Esophagus (tissue), 2 donors: ENCODE measurements around the gene KCNH3. TPM values are rescaled to one million over a fixed set of nuclear protein-coding genes. Genes with fewer than 3 reads are reported as not detected.

Experiments
- H3K27ac ChIP-seq, 2 donors: one replicate each; pipeline ENCODE4 v1.5.1; 2013; ENCODE audit warnings: low read depth in 2 of 2, mild to moderate bottlenecking in 2 of 2, inconsistent platforms in 1 of 2, low read length in 1 of 2, moderate library complexity in 1 of 2
- H3K27me3 ChIP-seq, 2 donors: one replicate each; pipeline ENCODE4 v1.6.1; 2013; ENCODE audit warnings: low read length in 2 of 2, control low read depth in 1 of 2, mild to moderate bottlenecking in 1 of 2; ENCODE audit not compliant: insufficient read depth in 2 of 2, control insufficient read depth in 1 of 2
- H3K36me3 ChIP-seq, 2 donors: one replicate each; pipeline ENCODE4 v1.6.1; 2013; ENCODE audit warnings: low read length in 1 of 2; ENCODE audit not compliant: control insufficient read depth in 2 of 2, insufficient read depth in 2 of 2
- H3K4me1 ChIP-seq, 2 donors: one replicate each; pipeline ENCODE4 v1.6.1; 2013; ENCODE audit warnings: low read length in 1 of 2; ENCODE audit not compliant: control insufficient read depth in 2 of 2, insufficient read depth in 2 of 2
- H3K4me3 ChIP-seq, 2 donors: one replicate each; pipeline ENCODE4 v1.5.1; 2013; ENCODE audit warnings: low read length in 2 of 2, mild to moderate bottlenecking in 2 of 2, low read depth in 1 of 2, moderate library complexity in 1 of 2
- H3K9me3 ChIP-seq, 2 donors: one replicate each; pipeline ENCODE4 v1.6.1; 2013; ENCODE audit warnings: mild to moderate bottlenecking in 2 of 2, low read depth in 1 of 2, low read length in 1 of 2, moderate library complexity in 1 of 2; ENCODE audit not compliant: control insufficient read depth in 2 of 2, insufficient read depth in 1 of 2
- WGBS, 2 donors: extraction: QIAGEN DNeasy Blood & Tissue Kit; methylation state at CpG; one replicate each; pipeline ENCODE4 v1.1.7; 2013; 5-methylcytosine and 5-hydroxymethylcytosine counted together
- polyA plus RNA-seq, 2 donors: library from polyadenylated mRNA; stranded (reverse); fragments of 200-250 nt; gene quantifications; one replicate each; pipeline ENCODE4 v1.2.3, GENCODE V29; 2013
- donor health status: healthy with polysubstance abuse.
- donor health status: Bipolar disorder and iron deficiency.

Gene KCNH3
- polyA plus RNA-seq, 2 donors, result 0.07 to 0.24 TPM

- 40 to 44% methylated on average over 4 of the region's 4 CpGs for WGBS, 2 donors
- H3K27me3 ChIP-seq, result no peaks in the 10 kb centered on the region
- no peak overlapping the region for H3K4me3 ChIP-seq
- H3K4me1 ChIP-seq, result peaks cover 3% of the 10 kb centered on the region in 2 donors
- H3K27ac ChIP-seq, result no peak overlapping the region
- no peaks in the 10 kb centered on the region for H3K9me3 ChIP-seq
- H3K36me3 ChIP-seq, result peaks cover 0 to 4% of the 10 kb centered on the region in 2 donors
Observed at GRCh38 chr12:49582850-49583249, 44.0 kb downstream of the KCNH3 start.

- Histone ChIP-seq H3K36me3 (peaks cover 0 to 3% of the 10 kb centered on the region in 2 donors), H3K4me1 (peaks cover 3% of the 10 kb centered on the region in 2 donors), H3K27me3 (no peaks in the 10 kb centered on the region), H3K27ac (no peak overlapping the region), H3K9me3 (no peaks in the 10 kb centered on the region), H3K4me3 (no peak overlapping the region)
- 64 to 76% methylated on average over 13 of the region's 13 CpGs for WGBS, 2 donors
Observed at GRCh38 chr12:49583366-49584094, 44.7 kb downstream of the KCNH3 start.

GRCh38 chr12:49584591-49584990 lies 45.8 kb downstream of the KCNH3 start:
- H3K4me1 ChIP-seq, result peaks cover 0 to 3% of the 10 kb centered on the region in 2 donors
- H3K36me3 ChIP-seq, result peaks cover 0 to 3% of the 10 kb centered on the region in 2 donors
- no peaks in the 10 kb centered on the region for H3K27me3 ChIP-seq
- no peaks in the 10 kb centered on the region for H3K9me3 ChIP-seq
- no peak overlapping the region for H3K4me3 ChIP-seq
- WGBS, 2 donors, result 82 to 84% methylated on average over 7 of the region's 7 CpGs
- no peak overlapping the region for H3K27ac ChIP-seq

- Histone ChIP-seq H3K36me3 (peaks cover 0 to 3% of the 10 kb centered on the region in 2 donors), H3K4me1 (peaks cover 0 to 3% of the 10 kb centered on the region in 2 donors), H3K9me3 (no peaks in the 10 kb centered on the region), H3K27ac (no peak overlapping the region), H3K27me3 (no peaks in the 10 kb centered on the region), H3K4me3 (no peak overlapping the region)
- WGBS, 2 donors, result 85 to 88% methylated on average over 16 of the region's 16 CpGs
Observed at GRCh38 chr12:49585477-49586459, 46.9 kb downstream of the KCNH3 start.

- H3K27ac ChIP-seq, result no peak overlapping the region
- no peak overlapping the region for H3K4me3 ChIP-seq
- H3K36me3 ChIP-seq, result peaks cover 0 to 3% of the 10 kb centered on the region in 2 donors
- no peaks in the 10 kb centered on the region for H3K27me3 ChIP-seq
- WGBS, 2 donors, result 90 to 93% methylated on average over 11 of the region's 11 CpGs
- H3K4me1 ChIP-seq, result peaks cover 0 to 3% of the 10 kb centered on the region in 2 donors
- no peaks in the 10 kb centered on the region for H3K9me3 ChIP-seq
Observed at GRCh38 chr12:49587174-49587908, 48.5 kb downstream of the KCNH3 start.

- Histone ChIP-seq H3K27ac (no peak overlapping the region), H3K9me3 (no peaks in the 10 kb centered on the region), H3K4me3 (no peak overlapping the region), H3K4me1 (peaks cover 0 to 3% of the 10 kb centered on the region in 2 donors), H3K27me3 (no peaks in the 10 kb centered on the region), H3K36me3 (peaks cover 0 to 3% of the 10 kb centered on the region in 2 donors)
- WGBS, 2 donors, result 90 to 93% methylated on average over 7 of the region's 7 CpGs
Observed at GRCh38 chr12:49588281-49588680, 49.5 kb downstream of the KCNH3 start.

- H3K4me1 ChIP-seq, result no peaks in the 10 kb centered on the region
- no peaks in the 10 kb centered on the region for H3K9me3 ChIP-seq
- no peak overlapping the region for H3K4me3 ChIP-seq
- H3K27me3 ChIP-seq, result no peaks in the 10 kb centered on the region
- WGBS, 2 donors, result 51 to 57% methylated on average over 4 of the region's 4 CpGs
- H3K36me3 ChIP-seq, result peaks cover 0 to 3% of the 10 kb centered on the region in 2 donors
- no peak overlapping the region for H3K27ac ChIP-seq
Observed at GRCh38 chr12:49588721-49589516, 50.1 kb downstream of the KCNH3 start.

- Histone ChIP-seq H3K36me3 (no peaks in the 10 kb centered on the region), H3K9me3 (no peaks in the 10 kb centered on the region), H3K4me3 (no peak overlapping the region), H3K4me1 (no peaks in the 10 kb centered on the region), H3K27me3 (no peaks in the 10 kb centered on the region), H3K27ac (no peak overlapping the region)
- 86 to 88% methylated on average over 10 of the region's 10 CpGs for WGBS, 2 donors
Observed at GRCh38 chr12:49598527-49598926, 59.7 kb downstream of the KCNH3 start.
